Activated B cell treated with CpG ODN at 0.5 μM for 24 hours (primary cell): ENCODE measurements around the gene PIEZO2. TPM values are rescaled to one million over a fixed set of nuclear protein-coding genes. Genes with fewer than 3 reads are reported as not detected.

ENCODE experiments used
- ATAC-seq: fragments of 200-7000 bp; cut with Tn5 transposase; one replicate; pipeline ENCODE4 v1.10.0; 2021; ENCODE audit warnings: low read depth, mild to moderate bottlenecking, moderate library complexity
- CTCF ChIA-PET: fragments of 350-600 bp; sonication (Branson Sonifier 250); formaldehyde crosslinking; loops from one replicate; lab custom pipeline; 2021; ENCODE audit warnings: antibody characterized with exemption; lab: Charles Lee
- POLR2A ChIA-PET: fragments of 350-600 bp; sonication (Branson Sonifier 250); formaldehyde crosslinking; loops from one replicate; lab custom pipeline; 2021; ENCODE audit warnings: antibody characterized with exemption; lab: Charles Lee
- DNase-seq: peaks from one replicate; pipeline ENCODE4 v3.0.0; 2022
- H3K27ac Mint-ChIP-seq: one replicate; pipeline ENCODE4 v1.8.0; 2020; ENCODE audit warnings: mixed read lengths
- H3K27me3 Mint-ChIP-seq: one replicate; pipeline ENCODE4 v1.8.0; 2021; ENCODE audit warnings: mixed read lengths
- H3K36me3 Mint-ChIP-seq: one replicate; pipeline ENCODE4 v1.8.0; 2021; ENCODE audit warnings: low read depth, mixed read lengths
- H3K4me1 Mint-ChIP-seq: one replicate; pipeline ENCODE4 v1.8.0; 2021; ENCODE audit warnings: mixed read lengths
- H3K4me3 Mint-ChIP-seq: one replicate; pipeline ENCODE4 v1.8.0; 2020; ENCODE audit warnings: mild to moderate bottlenecking, mixed read lengths
- H3K9me3 Mint-ChIP-seq: one replicate; pipeline ENCODE4 v1.8.0; 2020; ENCODE audit warnings: mixed read lengths
- intact Hi-C: fragments of 100-400 bp; cut with micrococcal nuclease; formaldehyde crosslinking; loops from one replicate; pipeline ENCODE4 v1.15.1; 2024
- total RNA-seq: library from RNA; stranded (reverse); gene quantifications from 2 replicates; pipeline ENCODE4 v1.2.3, GENCODE V29; 2022
- TF ChIP-seq, protein P1 (sequence below): fragments of 200-600 bp; IDR thresholded peaks from one replicate; pipeline ENCODE4 v1.8.0; 2022; ENCODE audit warnings: antibody characterized with exemption, mild to moderate bottlenecking

PIEZO2 gene
- total RNA-seq, 1 donor from 2014 or later: not detected

DNA sequence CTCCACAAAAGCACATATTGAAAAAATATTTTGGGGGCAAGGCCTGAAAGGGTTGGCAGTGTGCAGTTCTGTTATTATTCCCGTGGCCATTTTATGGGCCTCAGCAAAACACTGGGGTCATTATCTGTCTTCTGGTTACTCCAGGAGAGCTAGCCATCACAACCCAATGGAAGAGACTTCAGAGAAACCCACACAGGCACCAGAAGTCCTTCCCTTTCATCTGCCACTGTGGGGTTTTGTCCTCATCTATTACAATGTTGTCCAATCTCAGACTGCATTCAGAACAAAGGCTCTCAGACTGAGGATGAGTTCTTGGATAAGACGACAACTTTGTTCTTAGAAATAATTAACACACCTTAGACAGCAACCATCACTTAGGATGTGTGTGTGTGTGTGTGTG is 98.4 kb downstream of the PIEZO2 start:
- H3K36me3 Mint-ChIP-seq: no peaks in the 10 kb centered on the region
- ChIA-PET POLR2A (no interaction called here), CTCF (no interaction called here)
- H3K4me1 Mint-ChIP-seq: no peaks in the 10 kb centered on the region
- H3K4me3 Mint-ChIP-seq: no peak overlapping the region
- DNase-seq (no peak), ATAC-seq (no peak)
- no peaks in the 10 kb centered on the region for H3K27me3 Mint-ChIP-seq
- H3K27ac Mint-ChIP-seq: no peak overlapping the region
- TF ChIP-seq, protein P1, sequence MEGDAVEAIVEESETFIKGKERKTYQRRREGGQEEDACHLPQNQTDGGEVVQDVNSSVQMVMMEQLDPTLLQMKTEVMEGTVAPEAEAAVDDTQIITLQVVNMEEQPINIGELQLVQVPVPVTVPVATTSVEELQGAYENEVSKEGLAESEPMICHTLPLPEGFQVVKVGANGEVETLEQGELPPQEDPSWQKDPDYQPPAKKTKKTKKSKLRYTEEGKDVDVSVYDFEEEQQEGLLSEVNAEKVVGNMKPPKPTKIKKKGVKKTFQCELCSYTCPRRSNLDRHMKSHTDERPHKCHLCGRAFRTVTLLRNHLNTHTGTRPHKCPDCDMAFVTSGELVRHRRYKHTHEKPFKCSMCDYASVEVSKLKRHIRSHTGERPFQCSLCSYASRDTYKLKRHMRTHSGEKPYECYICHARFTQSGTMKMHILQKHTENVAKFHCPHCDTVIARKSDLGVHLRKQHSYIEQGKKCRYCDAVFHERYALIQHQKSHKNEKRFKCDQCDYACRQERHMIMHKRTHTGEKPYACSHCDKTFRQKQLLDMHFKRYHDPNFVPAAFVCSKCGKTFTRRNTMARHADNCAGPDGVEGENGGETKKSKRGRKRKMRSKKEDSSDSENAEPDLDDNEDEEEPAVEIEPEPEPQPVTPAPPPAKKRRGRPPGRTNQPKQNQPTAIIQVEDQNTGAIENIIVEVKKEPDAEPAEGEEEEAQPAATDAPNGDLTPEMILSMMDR: no peak
- H3K9me3 Mint-ChIP-seq: no peaks in the 10 kb centered on the region
- intact Hi-C loops: no loop called here

DNA sequence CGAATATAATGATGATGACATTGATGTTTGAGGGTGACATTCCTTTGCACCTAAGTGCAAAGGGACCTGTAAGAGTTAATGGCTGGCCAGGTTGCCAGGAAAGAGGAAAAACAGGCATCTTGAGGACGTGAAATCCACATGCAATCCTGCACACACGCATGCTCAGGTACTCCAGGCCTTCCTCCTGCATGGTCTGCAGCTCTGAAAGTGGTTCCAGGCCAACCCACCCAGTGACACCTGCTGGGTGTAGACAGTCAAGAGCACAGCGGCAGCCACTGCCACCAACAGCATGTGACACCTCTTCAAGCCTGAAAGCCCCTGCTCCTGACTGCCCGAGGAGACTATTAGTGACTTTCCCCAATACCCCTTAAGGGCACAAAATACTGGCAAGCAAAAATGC is 101.6 kb downstream of the PIEZO2 start:
- H3K4me3 Mint-ChIP-seq: no peak overlapping the region
- TF ChIP-seq, protein P1: no peak
- ATAC-seq: no peak
- H3K36me3 Mint-ChIP-seq: no peaks in the 10 kb centered on the region
- no peak for DNase-seq
- H3K4me1 Mint-ChIP-seq: no peaks in the 10 kb centered on the region
- H3K27ac Mint-ChIP-seq: no peak overlapping the region
- CTCF ChIA-PET: no interaction called here
- intact Hi-C loops: no loop called here
- no peaks in the 10 kb centered on the region for H3K9me3 Mint-ChIP-seq
- POLR2A ChIA-PET: no interaction called here
- no peaks in the 10 kb centered on the region for H3K27me3 Mint-ChIP-seq

DNA sequence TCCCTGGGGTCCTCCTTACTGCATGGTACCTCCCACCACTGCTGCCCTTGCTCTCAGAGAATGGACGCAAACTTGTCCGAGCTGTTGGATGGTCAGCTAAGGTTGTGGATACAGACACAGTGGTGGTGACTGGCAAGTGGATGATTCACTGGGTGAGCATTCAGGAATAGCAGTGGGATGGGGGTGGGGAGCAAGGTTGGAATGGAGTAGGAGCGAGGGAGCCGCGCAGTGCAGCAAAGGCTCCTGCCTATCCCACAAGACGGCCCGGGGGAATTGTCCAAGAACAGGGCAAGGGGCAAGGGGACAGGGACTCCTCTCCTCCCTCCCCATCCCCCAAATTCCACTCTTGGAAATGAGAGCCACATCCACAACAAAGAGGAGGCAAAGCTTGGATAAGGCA is 102.2 kb downstream of the PIEZO2 start:
- no peaks in the 10 kb centered on the region for H3K36me3 Mint-ChIP-seq
- ATAC-seq (no peak), DNase-seq (no peak)
- peaks cover under 1% of the 10 kb centered on the region for H3K27me3 Mint-ChIP-seq
- TF ChIP-seq, protein P1: no peak
- intact Hi-C loops: no loop called here
- no peaks in the 10 kb centered on the region for H3K9me3 Mint-ChIP-seq
- no peaks in the 10 kb centered on the region for H3K4me1 Mint-ChIP-seq
- H3K4me3 Mint-ChIP-seq: no peak overlapping the region
- no peak overlapping the region for H3K27ac Mint-ChIP-seq
- CTCF ChIA-PET: no interaction called here
- POLR2A ChIA-PET: no interaction called here

DNA sequence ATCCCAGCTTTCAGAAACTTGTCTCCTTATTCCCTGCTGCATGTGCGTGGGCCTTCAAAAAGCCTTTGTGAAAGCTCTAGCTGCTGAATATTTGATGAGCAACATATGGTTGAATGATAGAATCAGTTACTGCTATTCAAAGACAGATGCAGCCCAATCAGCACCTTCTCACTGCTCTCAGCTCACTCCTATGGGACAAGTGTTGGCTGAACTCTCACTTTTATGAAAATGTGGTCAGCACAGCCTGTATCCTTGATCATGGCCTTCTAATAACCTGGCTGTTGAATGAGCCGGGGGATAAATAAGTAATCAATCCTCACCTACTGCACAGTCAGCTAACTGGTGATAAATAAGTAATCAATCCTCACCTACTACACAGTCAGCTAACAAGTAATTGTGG is 103.2 kb downstream of the PIEZO2 start:
- Mint-ChIP-seq H3K36me3 (no peaks in the 10 kb centered on the region), H3K9me3 (no peaks in the 10 kb centered on the region), H3K27ac (no peak overlapping the region), H3K4me1 (no peaks in the 10 kb centered on the region), H3K27me3 (peaks cover 4% of the 10 kb centered on the region), H3K4me3 (no peak overlapping the region)
- CTCF ChIA-PET: no interaction called here
- intact Hi-C loops: no loop called here
- POLR2A ChIA-PET: no interaction called here
- DNase-seq (no peak), ATAC-seq (no peak)
- TF ChIP-seq, protein P1: no peak

DNA sequence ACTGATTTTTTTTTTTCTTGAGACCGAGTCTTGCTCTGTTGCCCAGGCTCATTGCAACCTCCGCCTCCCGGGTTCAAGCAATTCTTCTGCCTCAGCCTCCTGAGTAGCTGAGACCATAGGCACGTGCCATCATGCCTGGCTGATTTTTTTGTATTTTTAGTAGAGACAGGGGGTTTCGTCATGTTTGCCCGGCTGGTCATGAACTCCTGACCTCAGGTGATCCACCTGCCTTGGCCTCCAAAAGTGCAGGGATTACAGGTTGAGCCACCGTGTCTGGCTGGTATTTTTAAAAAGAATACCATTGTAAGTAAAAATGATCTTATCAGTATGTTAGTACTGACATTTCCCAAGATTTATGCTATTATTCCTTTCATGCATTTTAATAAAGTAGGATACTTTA is 105.7 kb downstream of the PIEZO2 start:
- TF ChIP-seq, protein P1: no peak
- CTCF ChIA-PET: no interaction called here
- POLR2A ChIA-PET: no interaction called here
- Mint-ChIP-seq H3K27me3 (peaks cover 8% of the 10 kb centered on the region), H3K27ac (no peak overlapping the region), H3K36me3 (no peaks in the 10 kb centered on the region), H3K4me3 (no peak overlapping the region), H3K4me1 (no peaks in the 10 kb centered on the region), H3K9me3 (no peaks in the 10 kb centered on the region)
- intact Hi-C loops: no loop called here
- ATAC-seq (no peak), DNase-seq (no peak)
